HG03280 (cell line): ENCODE measurements around the gene FOXL2.
A peak's percentile ranks its signal among the peaks of the same experiment; 100 is the strongest.

Experiments used
- ATAC-seq: cut with Tn5 transposase; IDR thresholded peaks from one replicate; pipeline ENCODE4 v1.9.1; 2021; ENCODE audit warnings: mild to moderate bottlenecking, moderate library complexity; ENCODE audit not compliant: unreplicated experiment

FOXL2 gene

GRCh38 chr3:138945709-138946662 lies 951 bp downstream of the FOXL2 start:
- no peak for ATAC-seq

DNA sequence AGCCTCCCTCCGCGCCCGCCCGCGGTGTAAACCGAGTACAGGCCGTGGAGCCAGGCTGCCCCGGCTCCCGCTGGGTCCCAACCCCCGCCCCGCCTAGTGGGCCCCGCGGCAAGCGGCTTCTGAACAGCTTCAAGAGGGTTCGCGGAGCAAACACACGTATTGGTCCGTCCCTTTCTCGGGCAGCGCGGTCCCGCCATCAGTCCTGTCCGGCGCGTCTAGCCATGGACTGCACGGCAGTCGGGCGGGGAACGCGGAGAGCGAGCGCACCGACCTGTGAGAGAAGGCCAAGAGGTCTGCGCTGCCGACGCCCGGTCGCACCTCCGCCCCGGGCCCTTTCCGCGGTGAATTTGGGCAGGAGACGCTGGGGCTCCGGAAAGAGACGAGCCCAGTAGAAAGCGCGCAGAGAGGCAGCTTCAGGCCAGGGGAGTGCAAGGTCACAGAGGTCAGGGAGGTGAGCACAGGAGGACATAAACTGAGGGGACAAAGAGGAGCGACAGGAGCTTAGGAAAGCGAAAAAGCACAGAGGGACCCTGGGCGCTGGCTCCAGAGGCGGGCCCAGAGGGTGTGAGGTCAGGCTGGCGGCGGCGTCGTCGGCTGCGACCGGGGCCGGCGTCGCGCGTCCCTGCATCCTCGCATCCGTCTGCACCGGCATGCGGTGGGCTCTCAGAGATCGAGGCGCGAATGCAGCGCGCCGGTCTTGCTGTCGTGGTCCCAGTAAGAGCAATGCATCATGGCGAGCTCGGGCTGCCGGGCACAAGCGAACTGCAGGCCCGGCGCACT lies 1.8 kb downstream of the FOXL2 start:
- no peak for ATAC-seq

- ATAC-seq, result no peak
Measured at GRCh38 chr3:138944654-138944928, 2.3 kb downstream of the FOXL2 start.

- no peak for ATAC-seq
Measured at GRCh38 chr3:138943724-138944653, 2.9 kb downstream of the FOXL2 start.

GRCh38 chr3:138942861-138943623 lies 3.9 kb downstream of the FOXL2 start:
- no peak for ATAC-seq

DNA sequence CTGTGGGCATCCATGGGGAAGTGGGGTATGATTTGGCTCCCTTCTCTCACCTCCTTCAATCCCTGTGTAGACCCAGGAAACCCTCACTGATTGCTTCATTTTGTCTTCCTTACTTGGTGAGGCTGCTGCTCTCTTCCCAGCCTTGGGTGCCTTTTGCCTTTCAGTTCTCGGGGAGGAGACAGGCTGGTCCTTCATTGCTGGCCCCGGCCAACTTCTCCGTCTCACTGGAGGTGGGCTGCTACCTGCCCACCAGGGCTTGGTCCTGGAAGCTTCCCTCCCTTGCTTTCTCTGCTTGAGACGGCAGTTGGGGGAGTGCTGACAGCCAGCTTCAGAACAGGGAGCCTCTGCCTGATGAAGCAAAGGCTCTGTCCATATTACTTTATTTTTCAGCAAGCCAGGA lies 4.7 kb downstream of the FOXL2 start:
- no peak for ATAC-seq

- no peak for ATAC-seq
Measured at GRCh38 chr3:138941259-138941885, 5.6 kb downstream of the FOXL2 start.

DNA sequence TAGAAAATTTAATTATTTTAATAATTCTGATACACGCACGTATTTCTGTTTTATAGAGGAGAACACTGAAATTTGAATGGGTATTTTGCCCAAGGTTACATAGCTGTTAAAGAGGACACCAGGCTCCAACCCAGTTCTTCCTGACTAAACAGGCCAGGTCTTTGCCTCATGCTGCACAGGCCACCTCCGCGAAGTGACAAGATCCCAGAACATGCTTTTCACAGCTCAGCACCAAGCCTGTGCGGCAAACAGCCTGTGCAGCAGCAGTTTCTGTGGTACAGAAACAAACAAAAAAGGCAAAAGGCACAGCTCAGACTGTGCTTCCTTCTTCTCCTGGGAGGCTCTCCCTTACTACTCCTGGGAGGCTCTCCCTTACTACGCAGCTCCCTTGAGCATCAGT lies 6.5 kb downstream of the FOXL2 start:
- no peak for ATAC-seq

- ATAC-seq, result no peak
Measured at GRCh38 chr3:138939561-138940241, 7.2 kb downstream of the FOXL2 start.

- no peak for ATAC-seq
Measured at GRCh38 chr3:138938877-138939560, 7.9 kb downstream of the FOXL2 start.

GRCh38 chr3:138938056-138938876 lies 8.7 kb downstream of the FOXL2 start:
- no peak for ATAC-seq

- no peak for ATAC-seq
Measured at GRCh38 chr3:138937690-138938055, 9.3 kb downstream of the FOXL2 start.

DNA sequence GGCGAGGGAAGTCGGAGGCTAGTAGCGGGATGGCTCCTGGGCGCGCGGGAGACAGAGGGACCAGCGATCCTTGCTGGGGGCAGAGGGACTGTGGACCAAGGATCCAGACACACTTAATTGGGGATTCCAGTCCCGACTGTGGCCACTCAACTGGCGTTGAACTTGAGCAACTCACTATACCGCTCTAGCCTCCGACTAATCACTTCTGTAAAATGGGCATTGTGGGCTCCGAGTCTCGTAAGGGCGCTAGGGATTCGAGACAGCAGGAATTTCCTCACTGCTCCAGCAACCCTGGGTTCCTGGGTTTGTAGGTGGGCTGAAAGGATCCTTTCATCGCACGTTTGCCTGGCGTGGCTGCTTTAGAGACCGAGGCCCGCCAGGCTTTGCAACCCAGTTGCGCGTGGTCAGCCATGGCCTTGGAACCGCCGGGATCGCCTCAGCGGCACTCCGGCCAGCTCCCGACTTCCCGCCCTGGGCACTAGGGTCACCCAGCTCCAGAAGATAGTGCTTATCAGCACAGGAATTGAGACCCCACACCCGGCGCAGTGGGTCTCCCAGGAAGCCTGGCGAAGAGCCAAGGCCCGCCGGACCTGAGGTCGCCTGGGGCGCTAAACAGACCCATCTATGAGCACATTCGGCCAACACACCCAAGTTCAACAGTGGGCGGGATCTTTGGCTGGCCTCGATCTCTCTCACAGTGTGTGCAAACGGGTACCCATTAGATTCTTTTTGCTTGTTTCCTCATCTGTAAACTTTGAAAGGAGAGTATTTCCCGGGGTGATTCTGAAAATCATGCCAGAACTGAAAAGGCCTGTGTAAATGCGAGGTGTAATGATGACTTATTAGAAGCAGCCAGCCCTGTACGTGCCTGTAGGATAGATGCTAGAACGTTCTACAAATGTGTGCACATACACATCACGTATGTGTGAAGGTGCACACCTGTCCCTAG lies 9.9 kb downstream of the FOXL2 start:
- no peak for ATAC-seq

DNA sequence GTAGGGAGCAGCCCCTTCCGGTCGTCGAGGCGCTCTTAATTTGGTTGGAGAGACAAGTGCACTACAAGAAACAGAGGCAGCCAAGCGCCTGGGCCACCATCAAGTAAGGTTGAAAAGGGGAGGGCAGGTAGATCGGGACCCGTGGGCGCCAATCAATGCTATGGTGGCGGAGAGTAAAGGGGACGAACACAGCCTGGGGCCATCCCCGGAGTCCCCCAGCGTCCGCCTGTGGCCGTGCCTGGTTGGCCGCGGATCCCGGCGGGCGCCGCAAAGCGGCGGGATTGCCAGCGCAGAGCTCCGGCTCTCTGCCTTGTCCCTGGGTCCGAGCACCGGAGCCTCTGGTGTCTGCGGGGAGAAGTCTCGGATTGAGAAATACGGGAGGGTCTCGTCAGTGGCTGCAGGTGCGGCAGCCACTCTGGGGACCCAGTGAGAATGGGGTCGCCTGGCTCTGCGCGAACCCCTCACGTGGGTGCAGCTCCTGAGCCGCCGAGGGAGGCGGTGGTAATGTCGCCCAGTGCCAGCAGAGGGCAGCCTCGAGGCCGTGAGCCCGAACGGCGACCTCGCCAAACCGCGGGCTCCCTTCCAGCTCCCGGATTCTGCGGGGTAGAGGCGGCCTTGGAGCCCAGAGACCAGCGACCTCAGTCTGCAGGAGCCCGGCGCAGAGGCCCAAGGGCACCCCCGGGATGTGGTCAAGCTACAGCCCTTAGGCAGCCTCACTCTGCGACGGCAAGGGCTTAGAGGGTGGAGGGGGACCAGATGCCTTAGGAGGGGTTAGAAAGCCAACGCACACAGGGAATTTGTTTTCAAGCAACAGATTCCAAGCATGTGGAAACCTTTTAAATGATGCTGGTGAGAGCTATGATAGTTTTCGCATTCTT lies 10.8 kb downstream of the FOXL2 start:
- peak; percentile 83 for ATAC-seq

DNA sequence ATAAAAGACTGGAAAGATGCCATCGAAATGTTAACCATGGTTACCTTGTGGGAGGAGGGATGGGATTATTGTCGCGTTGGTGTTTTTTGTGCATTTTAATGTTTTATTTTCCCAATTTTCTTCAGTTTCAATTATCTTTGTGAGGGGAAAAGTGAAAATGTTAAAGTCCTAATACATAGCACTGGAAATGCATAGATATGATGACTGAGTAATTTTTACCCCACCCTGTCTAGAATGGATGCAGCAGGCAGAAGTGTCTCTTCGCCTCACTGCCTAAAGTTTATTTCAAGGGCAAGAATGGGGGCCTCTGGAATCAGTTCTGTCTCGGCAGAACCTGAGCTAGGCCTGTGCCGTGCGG lies 11.5 kb downstream of the FOXL2 start:
- no peak for ATAC-seq
